GM21576 (cell line): Measurements from ENCODE around the gene TMEM95.
A peak's percentile ranks its signal among the peaks of the same experiment; 100 is the strongest.
"Not testable (repeated sequence)": the region's sequence is repeated elsewhere in the genome, so short reads cannot be mapped to it uniquely, and the experiment has no call there.

Source experiments
- ATAC-seq: cut with Tn5 transposase; IDR thresholded peaks from one replicate; pipeline ENCODE4 v1.9.1; 2021; ENCODE audit warnings: mild to moderate bottlenecking, moderate library complexity; ENCODE audit not compliant: unreplicated experiment

Gene TMEM95

GRCh38 chr17:7346761-7347614 lies 8.0 kb upstream of the TMEM95 start:
- ATAC-seq = no peak

GRCh38 chr17:7347630-7348477 lies 7.1 kb upstream of the TMEM95 start:
- ATAC-seq = no peak

DNA sequence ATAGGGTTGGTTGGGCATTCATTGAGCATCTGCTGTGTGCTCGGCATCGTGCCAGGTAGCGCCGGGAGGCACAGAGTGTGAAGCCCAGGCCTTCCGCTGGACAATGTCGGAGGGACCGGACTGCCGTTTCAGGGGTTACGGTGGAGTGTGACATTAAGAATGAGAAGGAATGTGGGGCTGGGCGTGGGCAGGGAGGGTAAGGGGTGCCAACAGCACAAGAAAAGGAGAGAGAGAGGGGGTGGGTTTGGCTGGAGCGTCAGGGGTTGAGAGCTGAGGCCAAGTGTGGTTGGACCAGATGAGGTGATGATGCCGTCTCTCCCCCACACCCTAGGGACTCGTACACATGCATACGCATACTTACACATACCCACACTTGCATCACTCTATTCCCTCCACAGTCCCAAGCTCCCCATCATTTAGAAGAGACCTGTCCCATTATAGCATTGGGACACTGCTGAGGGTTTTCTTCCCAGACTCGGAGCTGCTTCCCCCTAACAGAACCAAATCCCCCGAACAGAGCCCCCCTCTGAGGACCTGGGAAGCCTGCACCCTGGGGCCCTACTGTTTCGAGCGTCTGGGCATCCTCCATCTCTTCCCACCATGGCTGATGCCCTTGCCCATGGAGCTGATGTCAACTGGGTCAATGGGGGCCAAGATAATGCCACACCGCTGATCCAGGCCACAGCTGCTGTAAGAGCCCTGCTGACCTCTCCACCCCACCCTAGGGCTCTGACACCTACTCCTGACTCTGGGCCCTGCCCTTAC lies 6.3 kb upstream of the TMEM95 start:
- ATAC-seq = no peak

GRCh38 chr17:7351665-7352502 lies 3.1 kb upstream of the TMEM95 start, which contains the start of gene KCTD11:
Gene KCTD11 (plus strand): TSS chr17:7352162.
- ATAC-seq = peak; percentile 57

- ATAC-seq = no peak
These were observed 2.5 kb upstream of the TMEM95 start for GRCh38 chr17:7352503-7352889.

DNA sequence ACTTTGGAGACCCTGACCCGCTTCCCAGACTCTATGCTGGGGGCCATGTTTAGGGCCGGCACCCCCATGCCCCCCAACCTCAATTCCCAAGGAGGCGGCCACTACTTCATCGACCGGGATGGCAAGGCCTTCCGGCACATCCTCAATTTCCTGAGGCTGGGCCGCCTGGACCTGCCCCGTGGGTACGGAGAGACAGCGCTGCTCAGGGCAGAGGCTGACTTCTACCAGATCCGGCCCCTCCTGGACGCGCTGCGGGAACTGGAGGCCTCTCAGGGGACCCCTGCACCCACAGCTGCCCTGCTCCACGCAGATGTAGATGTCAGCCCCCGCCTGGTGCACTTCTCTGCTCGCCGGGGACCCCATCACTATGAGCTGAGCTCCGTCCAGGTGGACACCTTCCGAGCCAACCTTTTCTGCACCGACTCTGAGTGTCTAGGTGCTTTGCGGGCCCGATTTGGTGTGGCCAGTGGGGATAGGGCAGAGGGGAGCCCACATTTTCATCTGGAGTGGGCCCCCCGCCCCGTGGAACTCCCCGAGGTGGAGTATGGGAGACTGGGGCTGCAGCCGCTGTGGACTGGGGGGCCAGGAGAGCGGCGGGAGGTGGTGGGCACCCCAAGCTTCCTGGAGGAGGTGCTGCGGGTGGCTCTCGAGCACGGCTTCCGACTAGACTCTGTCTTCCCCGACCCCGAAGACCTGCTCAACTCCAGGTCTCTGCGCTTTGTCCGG lies 1.9 kb upstream of the TMEM95 start:
- ATAC-seq = no peak

DNA sequence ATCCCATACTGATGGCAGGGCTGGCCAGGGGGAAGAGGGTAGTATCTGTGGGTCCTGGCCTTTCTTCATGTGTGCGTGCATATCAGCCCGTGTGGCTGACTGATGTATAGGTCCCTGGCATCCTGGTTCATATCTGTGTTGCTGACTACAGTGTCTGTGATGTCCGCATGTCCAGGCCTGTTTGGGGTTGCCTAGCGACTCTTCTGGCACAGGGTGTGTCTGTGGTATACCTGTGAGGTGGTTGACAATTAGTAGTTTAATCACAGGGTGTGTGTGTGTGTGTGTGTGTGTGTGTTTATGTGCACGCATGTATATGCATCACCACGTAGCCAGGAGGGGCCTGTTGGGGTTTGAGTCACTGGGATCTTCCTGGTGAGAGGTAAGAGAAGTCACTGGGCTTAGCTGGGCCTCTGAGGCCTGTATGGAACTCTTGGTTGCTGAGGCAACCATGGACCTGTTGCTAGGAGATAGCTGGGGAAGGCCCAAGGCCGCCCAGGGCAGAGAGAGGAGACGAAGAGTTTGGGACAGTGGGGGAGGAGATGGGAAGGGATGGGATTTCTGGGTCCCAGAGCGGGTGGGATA lies 603 bp upstream of the TMEM95 start:
- no peak for ATAC-seq

- ATAC-seq = no peak
These were observed 617 bp downstream of the TMEM95 start for GRCh38 chr17:7355573-7355972.

- no peak for ATAC-seq
These were observed 1.2 kb downstream of the TMEM95 start for GRCh38 chr17:7356072-7356549.

- ATAC-seq = no peak
These were observed 1.8 kb downstream of the TMEM95 start for GRCh38 chr17:7356756-7357155.

DNA sequence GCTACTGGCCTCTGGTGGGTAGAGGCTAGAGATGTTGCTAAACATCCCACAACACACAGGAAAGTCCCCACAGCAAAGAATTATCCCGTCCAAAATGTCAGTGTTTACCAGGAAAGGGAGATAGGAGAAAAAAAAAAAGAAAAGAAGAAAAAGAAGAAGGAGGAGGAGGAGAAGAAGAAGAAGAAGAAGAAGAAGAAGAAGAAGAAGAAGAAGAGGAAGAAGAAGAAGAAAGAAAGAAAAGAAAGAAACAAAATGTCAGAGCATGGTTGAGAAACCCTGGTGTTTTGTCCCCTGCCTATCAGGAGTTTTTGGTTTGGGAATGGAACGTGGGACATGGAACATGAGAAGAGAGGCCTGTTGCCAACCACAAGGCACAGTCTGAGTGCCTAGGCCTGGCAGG lies 2.4 kb downstream of the TMEM95 start:
- ATAC-seq = no peak

DNA sequence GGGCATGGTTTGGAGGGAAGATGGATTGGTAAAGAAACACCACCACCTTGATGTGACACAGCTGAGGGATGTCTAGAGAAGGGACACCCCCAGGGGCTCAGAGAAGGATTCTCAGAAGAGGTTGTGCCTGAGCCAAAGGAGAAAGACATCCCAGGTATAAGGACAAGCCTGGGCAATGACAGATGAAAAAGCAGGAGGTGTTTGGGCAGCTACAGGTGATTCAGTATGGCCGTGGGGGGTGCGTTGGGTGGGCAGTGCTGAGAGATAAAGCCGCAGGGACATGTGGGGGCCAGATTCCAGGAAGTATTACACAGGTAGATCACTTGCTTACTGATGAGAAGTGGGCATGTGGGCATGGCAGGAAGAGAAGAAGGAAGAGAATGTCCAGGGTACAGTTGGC lies 7.0 kb downstream of the TMEM95 start:
- ATAC-seq = no peak

DNA sequence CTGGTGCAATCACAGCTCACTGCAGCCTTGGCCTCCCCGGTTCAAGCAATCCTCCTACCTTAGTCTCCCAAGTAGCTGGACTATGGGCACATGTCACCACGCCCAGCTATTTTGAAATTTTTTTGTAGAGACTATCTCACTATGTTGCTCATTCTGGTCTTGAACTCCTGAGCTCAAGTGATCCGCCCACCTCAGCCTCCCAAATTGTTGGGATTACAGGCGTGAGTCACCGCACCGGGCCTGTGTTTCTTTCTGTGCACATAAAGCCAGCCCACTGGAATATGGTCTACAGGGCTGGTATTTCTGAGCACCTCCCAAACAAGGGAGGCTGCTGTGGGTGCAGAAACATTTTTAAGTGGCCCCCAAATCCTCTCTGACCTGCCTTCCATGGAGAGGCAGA lies 8.4 kb downstream of the TMEM95 start:
- no peak for ATAC-seq

- ATAC-seq = not testable (repeated sequence)
These were observed 11.0 kb downstream of the TMEM95 start for GRCh38 chr17:7365963-7366362.

DNA sequence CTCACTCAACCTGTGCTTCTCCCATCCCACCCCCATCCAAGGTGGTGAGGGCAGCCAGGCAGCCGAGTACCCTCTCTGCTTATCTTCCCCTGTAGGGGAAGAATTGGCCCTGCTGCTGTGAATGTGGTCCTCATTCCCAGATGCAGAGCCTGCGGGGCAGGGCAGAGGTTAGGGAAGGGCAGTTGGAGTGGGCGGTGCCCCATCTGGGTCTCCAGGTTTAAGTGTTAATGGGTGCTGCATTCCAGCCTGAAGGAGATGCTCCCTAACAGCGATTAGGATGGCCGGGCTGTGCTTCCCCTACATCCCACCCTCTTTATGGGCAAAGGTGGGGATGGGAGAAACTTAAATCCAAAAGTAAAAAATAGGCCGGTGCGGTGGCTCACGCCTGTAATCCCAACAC lies 12.1 kb downstream of the TMEM95 start:
- ATAC-seq = no peak

DNA sequence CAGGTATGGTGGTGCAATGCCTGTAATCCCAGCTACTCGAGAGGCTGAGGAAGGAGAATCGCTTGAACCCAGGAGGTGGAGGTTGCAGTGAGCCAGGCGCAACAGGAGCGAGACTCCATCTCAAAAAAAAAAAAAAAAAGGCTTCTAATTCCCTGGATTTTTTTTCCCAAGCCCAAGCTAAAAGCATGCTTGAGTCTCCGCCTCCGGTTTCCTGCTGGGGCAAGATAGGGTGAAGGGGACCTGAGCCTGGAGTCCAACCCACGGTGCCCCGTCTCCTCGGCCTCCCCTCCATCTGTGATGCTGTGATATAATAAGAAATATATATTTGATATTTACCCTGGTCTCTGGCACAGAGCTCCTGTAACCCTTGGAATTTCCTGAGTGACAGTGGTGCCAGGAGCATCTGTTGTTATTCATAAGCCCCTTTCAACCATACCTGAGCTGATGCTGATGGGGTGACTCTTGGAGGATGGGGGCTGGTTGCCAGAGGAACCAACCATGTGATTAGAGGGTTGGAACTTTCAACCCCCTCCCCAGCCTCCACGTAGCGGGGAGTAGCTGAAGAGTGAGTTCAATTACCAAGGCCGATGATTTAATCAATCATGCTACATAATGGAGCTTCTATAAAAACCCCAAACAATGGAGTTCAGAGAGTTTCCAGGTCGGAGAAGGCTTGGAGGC lies 13.1 kb downstream of the TMEM95 start:
- no peak for ATAC-seq

- not testable (repeated sequence) for ATAC-seq
These were observed 13.6 kb downstream of the TMEM95 start for GRCh38 chr17:7368599-7368994.

DNA sequence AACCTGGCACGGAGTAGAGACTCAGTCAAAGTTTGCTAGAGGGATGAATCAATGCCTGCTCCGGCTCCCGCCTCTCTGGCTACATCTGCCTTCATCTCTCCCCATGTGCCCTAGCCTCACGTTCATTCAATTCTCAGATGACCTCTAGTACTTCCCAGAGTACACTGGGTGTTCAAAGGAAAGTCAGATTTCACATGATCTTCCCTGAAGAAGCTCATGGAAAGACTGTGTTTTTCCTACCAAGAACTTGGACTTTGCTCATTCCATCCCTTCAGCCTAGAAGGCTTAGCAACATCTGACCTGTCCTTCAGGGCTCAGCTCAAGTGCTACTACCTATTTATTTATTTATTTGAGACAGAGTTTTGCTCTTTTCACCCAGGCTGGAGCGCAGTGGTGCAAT lies 14.9 kb downstream of the TMEM95 start:
- no peak for ATAC-seq

DNA sequence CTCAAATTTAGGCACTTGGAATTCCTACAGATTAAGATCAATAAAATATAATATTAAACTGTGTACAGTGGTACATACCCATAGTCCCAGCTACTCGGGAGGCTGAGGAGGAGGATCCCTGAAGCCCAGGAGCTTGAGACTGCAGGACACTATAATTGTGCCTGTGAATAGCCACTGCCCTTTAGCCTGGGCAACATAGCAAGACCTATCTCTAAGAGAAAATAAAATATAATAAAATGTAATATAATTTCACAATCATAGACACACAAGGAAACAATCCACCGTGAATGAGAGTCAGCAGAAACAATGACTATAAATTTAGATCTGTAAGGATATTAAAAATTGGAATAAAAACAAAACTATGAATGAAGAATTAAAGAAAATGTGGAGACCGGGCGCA lies 15.9 kb downstream of the TMEM95 start:
- no peak for ATAC-seq
